Caco-2 (cell line): Measurements from ENCODE around the gene TAAR6. TPM values are rescaled to one million over a fixed set of nuclear protein-coding genes. Genes with fewer than 3 reads are reported as not detected.

Source experiments
- BruUV-seq: library from RNA; stranded (reverse); fragments of 400-500 nt; replicated peaks from 2 replicates; lab custom pipeline; 2021; lab: Mats Ljungman, UMichigan
- CTCF ChIA-PET: fragments of 300-600 bp; sonication (Branson Sonifier 250); formaldehyde crosslinking; loops from one replicate; lab custom pipeline; 2022; ENCODE audit warnings: antibody characterized with exemption; lab: Charles Lee
- POLR2A ChIA-PET: fragments of 300-600 bp; sonication (Branson Sonifier 250); formaldehyde crosslinking; loops from one replicate; lab custom pipeline; 2022; ENCODE audit warnings: antibody characterized with exemption; lab: Charles Lee
- DNase-seq, 2 experiments: peaks; one replicate each; pipeline versions ENCODE4 v3.0.0 to v3.0.0-alpha.2; 2020 to 2022
- H3K27me3 ChIP-seq: replicated peaks from 2 replicates; pipeline ENCODE4 v1.6.0; 2011; ENCODE audit warnings: low read length; ENCODE audit not compliant: control insufficient read depth, insufficient read depth
- H3K36me3 ChIP-seq: 2 replicates; pipeline ENCODE4 v1.5.1; 2011; ENCODE audit warnings: low read length; ENCODE audit not compliant: control insufficient read depth, insufficient read depth
- H3K4me1 ChIP-seq: fragments of 250-450 bp; sonication (Bioruptor Pico); 2 replicates; pipeline ENCODE4 v1.5.1; 2020; ENCODE audit warnings: mild to moderate bottlenecking
- H3K4me3 ChIP-seq: 2 replicates; pipeline ENCODE4 v1.5.1; 2011; ENCODE audit warnings: low read depth, mild to moderate bottlenecking, control low read depth, low read length
- H3K9me3 ChIP-seq: fragments of 250-450 bp; sonication (Bioruptor Pico); 2 replicates; pipeline ENCODE4 v1.5.1; 2020; ENCODE audit warnings: mild to moderate bottlenecking, moderate library complexity
- H3K27ac Mint-ChIP-seq: one replicate; pipeline ENCODE4 v1.8.0; 2022; ENCODE audit warnings: mixed read lengths; ENCODE audit not compliant: unreplicated experiment
- H3K27me3 Mint-ChIP-seq: one replicate; pipeline ENCODE4 v1.8.0; 2022; ENCODE audit warnings: mixed read lengths; ENCODE audit not compliant: insufficient read depth, unreplicated experiment
- H3K36me3 Mint-ChIP-seq: one replicate; pipeline ENCODE4 v1.8.0; 2022; ENCODE audit warnings: mild to moderate bottlenecking, mixed read lengths; ENCODE audit not compliant: insufficient read depth, unreplicated experiment
- H3K4me1 Mint-ChIP-seq: one replicate; pipeline ENCODE4 v1.8.0; 2022; ENCODE audit warnings: low read depth, mixed read lengths; ENCODE audit not compliant: unreplicated experiment
- H3K4me3 Mint-ChIP-seq: one replicate; pipeline ENCODE4 v1.8.0; 2022; ENCODE audit warnings: mild to moderate bottlenecking, moderate library complexity, mixed read lengths; ENCODE audit not compliant: unreplicated experiment
- H3K9me3 Mint-ChIP-seq: one replicate; pipeline ENCODE4 v1.8.0; 2022; ENCODE audit warnings: mixed read lengths; ENCODE audit not compliant: unreplicated experiment
- CTCF ChIP-seq, 2 experiments: fragments of 200-600 bp in 1 of 2; IDR thresholded peaks; 1 replicate in 1 of 2; 2 replicates in 1 of 2; pipeline versions ENCODE4 v1.5.1 to v1.8.0; 2011 to 2022; ENCODE audit warnings: antibody characterized with exemption in 1 of 2, control low read depth in 1 of 2, inconsistent platforms in 1 of 2, low read depth in 1 of 2, low read length in 1 of 2, mild to moderate bottlenecking in 1 of 2, moderate library complexity in 1 of 2; ENCODE audit not compliant: insufficient read depth in 1 of 2, severe bottlenecking in 1 of 2, unreplicated experiment in 1 of 2
- intact Hi-C: fragments of 100-400 bp; cut with micrococcal nuclease; formaldehyde crosslinking; loops from one replicate; pipeline ENCODE4 v1.10.0; 2022; ENCODE audit not compliant: unreplicated experiment
- total RNA-seq: library from RNA; stranded (reverse); gene quantifications from 2 replicates; pipeline ENCODE4 v1.2.3, GENCODE V29; 2022

TAAR6 gene
- total RNA-seq, 1 experiment from 2014 or later = not detected

- no peaks in the 10 kb centered on the region for H3K27me3 ChIP-seq
- CTCF ChIA-PET = no interaction called here
- peaks cover 31% of the 10 kb centered on the region for H3K4me1 Mint-ChIP-seq
- H3K27ac Mint-ChIP-seq = peak overlapping the region; percentile 40
- H3K9me3 ChIP-seq = no peaks in the 10 kb centered on the region
- BruUV-seq = no TSS peak
- TF ChIP-seq CTCF (IDR thresholded peaks at IDR 0.05; ENCODE audit: insufficient read depth in 1 of 2, low read depth in 1 of 2, low read length in 1 of 2, severe bottlenecking in 1 of 2, unreplicated experiment in 1 of 2) = no peak
- POLR2A ChIA-PET = no interaction called here
- H3K4me3 ChIP-seq = no peak overlapping the region
- H3K4me1 ChIP-seq = peaks cover 37% of the 10 kb centered on the region
- peak; percentile 46 to 53 for DNase-seq
- H3K36me3 ChIP-seq = no peaks in the 10 kb centered on the region
- H3K36me3 Mint-ChIP-seq = no peaks in the 10 kb centered on the region
- peak overlapping the region; percentile 48 for H3K4me3 Mint-ChIP-seq
- no peaks in the 10 kb centered on the region for H3K27me3 Mint-ChIP-seq
- H3K9me3 Mint-ChIP-seq = no peaks in the 10 kb centered on the region
- intact Hi-C loops = loop anchor here (1.0 to 2.0 kb wide), 2 partner anchors 14 to 54 kb away; no protein-coding TSS in a partner anchor
Observed at GRCh38 chr6:132612449-132613108, 42.5 kb downstream of the TAAR6 start.

DNA sequence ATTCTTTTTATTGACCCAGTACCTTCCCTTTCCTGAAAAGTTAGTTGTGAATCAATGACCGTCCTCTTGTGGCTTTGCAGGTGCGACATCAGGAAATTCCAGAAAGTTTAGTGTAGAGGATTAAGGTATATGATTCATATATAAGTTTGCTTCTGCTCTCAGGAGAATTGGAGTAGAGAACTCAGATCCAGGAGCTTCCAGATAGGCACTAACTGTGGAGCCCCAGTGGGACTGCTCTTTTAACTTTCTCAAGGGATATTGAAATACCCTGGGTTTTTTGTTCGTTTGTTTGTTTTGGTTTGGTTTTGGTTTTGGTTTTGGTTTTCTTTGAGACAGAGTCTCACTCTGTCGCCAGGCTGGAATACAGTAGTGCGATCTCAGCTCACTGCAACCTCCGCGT lies 44.4 kb downstream of the TAAR6 start:
- ChIA-PET CTCF (no interaction called here), POLR2A (no interaction called here)
- DNase-seq = no peak
- no peaks in the 10 kb centered on the region for H3K27me3 ChIP-seq
- Mint-ChIP-seq H3K4me1 (peaks cover 24% of the 10 kb centered on the region), H3K27ac (peak overlapping the region; percentile 70), H3K36me3 (no peaks in the 10 kb centered on the region), H3K27me3 (no peaks in the 10 kb centered on the region), H3K4me3 (no peak overlapping the region), H3K9me3 (no peaks in the 10 kb centered on the region)
- H3K4me3 ChIP-seq = no peak overlapping the region
- no TSS peak for BruUV-seq
- no peak for TF ChIP-seq CTCF (IDR thresholded peaks at IDR 0.05; ENCODE audit: insufficient read depth in 1 of 2, low read depth in 1 of 2, low read length in 1 of 2, severe bottlenecking in 1 of 2, unreplicated experiment in 1 of 2)
- H3K9me3 ChIP-seq = no peaks in the 10 kb centered on the region
- intact Hi-C loops = no loop called here
- no peaks in the 10 kb centered on the region for H3K36me3 ChIP-seq
- H3K4me1 ChIP-seq = peaks cover 24% of the 10 kb centered on the region

GRCh38 chr6:132616677-132617076 lies 46.6 kb downstream of the TAAR6 start:
- peaks cover 12% of the 10 kb centered on the region for H3K4me1 Mint-ChIP-seq
- no peaks in the 10 kb centered on the region for H3K36me3 ChIP-seq
- no peaks in the 10 kb centered on the region for H3K9me3 Mint-ChIP-seq
- H3K4me1 ChIP-seq = peaks cover 21% of the 10 kb centered on the region
- no peak for TF ChIP-seq CTCF (IDR thresholded peaks at IDR 0.05; ENCODE audit: insufficient read depth in 1 of 2, low read depth in 1 of 2, low read length in 1 of 2, severe bottlenecking in 1 of 2, unreplicated experiment in 1 of 2)
- H3K27me3 Mint-ChIP-seq = no peaks in the 10 kb centered on the region
- CTCF ChIA-PET = no interaction called here
- no peaks in the 10 kb centered on the region for H3K36me3 Mint-ChIP-seq
- no peak overlapping the region for H3K4me3 ChIP-seq
- H3K27me3 ChIP-seq = no peaks in the 10 kb centered on the region
- BruUV-seq = no TSS peak
- no peak for DNase-seq
- H3K4me3 Mint-ChIP-seq = no peak overlapping the region
- H3K9me3 ChIP-seq = no peaks in the 10 kb centered on the region
- no peak overlapping the region for H3K27ac Mint-ChIP-seq
- intact Hi-C loops = no loop called here
- POLR2A ChIA-PET = no interaction called here

Other genes with a start within 250 kb of the TAAR6 start
- 0.09 TPM in 1 of 2 replicates, not detected in the other for gene MOXD1, start 168.8 kb upstream of the TAAR6 start, total RNA-seq
- gene STX7, start 57.2 kb upstream of the TAAR6 start, total RNA-seq = 41.0 and 42.4 TPM in 2 replicates
- gene TAAR9, start 32.0 kb upstream of the TAAR6 start, total RNA-seq = not detected in 2 replicates
- not detected in 2 replicates for gene TAAR8, start 17.6 kb upstream of the TAAR6 start, total RNA-seq
- gene TAAR5, start 19.4 kb downstream of the TAAR6 start, total RNA-seq = not detected in 2 replicates
- not detected in 2 replicates for gene TAAR2, start 54.0 kb downstream of the TAAR6 start, total RNA-seq
- gene TAAR1, start 88.9 kb downstream of the TAAR6 start, total RNA-seq = not detected in 2 replicates
- not detected in 2 replicates for gene VNN1, start 143.7 kb downstream of the TAAR6 start, total RNA-seq
- not detected in 2 replicates for gene VNN2, start 187.6 kb downstream of the TAAR6 start, total RNA-seq
- 7.8 and 11.3 TPM in 2 replicates for gene SLC18B1, start 228.3 kb downstream of the TAAR6 start, total RNA-seq
- 1,111 and 1,154 TPM in 2 replicates for gene RPS12, start 244.2 kb downstream of the TAAR6 start, total RNA-seq